GM23338 (cell line): Measurements from ENCODE around the gene ANKRD50. TPM values are rescaled to one million over a fixed set of nuclear protein-coding genes. Genes with fewer than 3 reads are reported as not detected.

Experiments
- ATAC-seq: fragments of 200-7000 bp; cut with Tn5 transposase; 3 replicates; pipeline ENCODE4 v1.9.1; 2020
- DNase-seq: peaks from one replicate; pipeline ENCODE4 v3.0.0-alpha.2; 2015; ENCODE audit warnings: low spot score
- H2AFZ ChIP-seq: fragments of 200-600 bp; sonication (generic); 2 replicates; pipeline ENCODE4 v1.8.0; 2016; ENCODE audit warnings: antibody characterized with exemption, mild to moderate bottlenecking, moderate library complexity
- H3F3A ChIP-seq: fragments of 200-600 bp; sonication (generic); replicated peaks from 2 replicates; pipeline ENCODE4 v1.8.0; 2017; ENCODE audit warnings: antibody characterized with exemption, mixed run types, low read depth
- H3K27ac ChIP-seq: fragments of 200-600 bp; sonication (generic); 2 replicates; pipeline ENCODE4 v1.6.1; 2016; ENCODE audit warnings: low read depth
- H3K27me3 ChIP-seq: fragments of 200-600 bp; sonication (generic); 2 replicates; pipeline ENCODE4 v1.8.0; 2016; ENCODE audit warnings: mild to moderate bottlenecking, mixed run types, moderate library complexity; ENCODE audit not compliant: insufficient read depth
- H3K36me3 ChIP-seq: fragments of 200-600 bp; sonication (generic); 2 replicates; pipeline ENCODE4 v1.8.0; 2016; ENCODE audit warnings: mild to moderate bottlenecking; ENCODE audit not compliant: insufficient read depth
- H3K4me1 ChIP-seq: fragments of 200-600 bp; sonication (generic); 2 replicates; pipeline ENCODE4 v1.8.0; 2016; ENCODE audit warnings: mild to moderate bottlenecking, moderate library complexity; ENCODE audit not compliant: insufficient read depth
- H3K4me2 ChIP-seq: fragments of 200-600 bp; sonication (generic); 2 replicates; pipeline ENCODE4 v1.7.1; 2017; ENCODE audit warnings: mixed run types
- H3K4me3 ChIP-seq: fragments of 200-600 bp; sonication (generic); 2 replicates; pipeline ENCODE4 v1.6.1; 2016; ENCODE audit warnings: mixed run types
- H3K79me2 ChIP-seq: fragments of 200-600 bp; sonication (generic); replicated peaks from 2 replicates; pipeline ENCODE4 v1.8.0; 2017; ENCODE audit warnings: mild to moderate bottlenecking; ENCODE audit not compliant: insufficient read depth
- H3K9me2 ChIP-seq: fragments of 200-600 bp; sonication (generic); 2 replicates; pipeline ENCODE4 v1.8.0; 2017; ENCODE audit not compliant: insufficient read depth
- H4K20me1 ChIP-seq: fragments of 200-600 bp; sonication (generic); replicated peaks from 2 replicates; pipeline ENCODE4 v1.8.0; 2017; ENCODE audit warnings: mild to moderate bottlenecking; ENCODE audit not compliant: insufficient read depth
- H3K27ac Mint-ChIP-seq: 2 replicates; pipeline ENCODE4 v1.8.0; 2020; ENCODE audit warnings: inconsistent platforms, mild to moderate bottlenecking, moderate library complexity, mixed read lengths
- H3K27me3 Mint-ChIP-seq: 3 replicates; pipeline ENCODE4 v1.8.0; 2022; ENCODE audit warnings: low read depth, mild to moderate bottlenecking, moderate library complexity, mixed read lengths, inconsistent platforms; ENCODE audit not compliant: insufficient read depth, poor library complexity
- H3K36me3 Mint-ChIP-seq: 3 replicates; pipeline ENCODE4 v1.8.0; 2021; ENCODE audit warnings: low read depth, mild to moderate bottlenecking, inconsistent platforms, moderate library complexity, mixed read lengths
- H3K4me1 Mint-ChIP-seq: 3 replicates; pipeline ENCODE4 v1.8.0; 2020; ENCODE audit warnings: mild to moderate bottlenecking, inconsistent platforms, mixed read lengths
- H3K4me3 Mint-ChIP-seq: 3 replicates; pipeline ENCODE4 v1.8.0; 2021; ENCODE audit warnings: moderate library complexity, mild to moderate bottlenecking, inconsistent platforms, mixed read lengths
- H3K9me3 Mint-ChIP-seq: 3 replicates; pipeline ENCODE4 v1.8.0; 2020; ENCODE audit warnings: moderate library complexity, mild to moderate bottlenecking, inconsistent platforms, mixed read lengths
- JUNB ChIP-seq: IDR thresholded peaks from one replicate; pipeline ENCODE4 v1.6.1; 2016; ENCODE audit warnings: antibody characterized with exemption; ENCODE audit not compliant: unreplicated experiment
- POLR2AphosphoS5 ChIP-seq: IDR thresholded peaks from 2 replicates; pipeline ENCODE4 v1.6.1; 2016; ENCODE audit warnings: antibody characterized with exemption, low read depth
- STAT1 ChIP-seq: IDR thresholded peaks from one replicate; pipeline ENCODE4 v1.6.1; 2016; ENCODE audit warnings: antibody characterized with exemption; ENCODE audit not compliant: unreplicated experiment
- ZNF114 ChIP-seq: fragments of 250-450 bp; sonication (Bioruptor Pico); IDR thresholded peaks from 2 replicates; pipeline ENCODE4 v1.5.0; 2020; ENCODE audit warnings: mild to moderate bottlenecking, moderate library complexity
- ZNF331 ChIP-seq: fragments of 250-450 bp; sonication (Bioruptor Pico); IDR thresholded peaks from 2 replicates; pipeline ENCODE4 v1.5.0; 2020; ENCODE audit warnings: low read depth, mild to moderate bottlenecking, moderate library complexity
- ZNF462 ChIP-seq: fragments of 250-450 bp; sonication (Bioruptor Pico); IDR thresholded peaks from 2 replicates; pipeline ENCODE4 v1.5.0; 2020; ENCODE audit warnings: mild to moderate bottlenecking, moderate library complexity
- polyA plus RNA-seq: library from polyadenylated mRNA; unstranded; fragments of >200 nt; fragmentation: Nextera tagmentation; extraction: Ambion mirVana; gene quantifications from 2 replicates; pipeline ENCODE4 v1.2.1, GENCODE V29; 2016
- total RNA-seq: library from RNA; depleted of rRNA; stranded (reverse); fragments of >200 nt; shearing (Covaris generic); gene quantifications from 2 replicates; pipeline ENCODE4 v1.2.3, GENCODE V29; 2014
- TF ChIP-seq, protein P1 (sequence below): IDR thresholded peaks from 2 replicates; pipeline ENCODE4 v1.6.1; 2016; ENCODE audit warnings: antibody characterized with exemption

Gene ANKRD50
- total and polyA plus RNA-seq, 2 experiments from 2014 or later: 5.9 to 27.6 TPM

DNA sequence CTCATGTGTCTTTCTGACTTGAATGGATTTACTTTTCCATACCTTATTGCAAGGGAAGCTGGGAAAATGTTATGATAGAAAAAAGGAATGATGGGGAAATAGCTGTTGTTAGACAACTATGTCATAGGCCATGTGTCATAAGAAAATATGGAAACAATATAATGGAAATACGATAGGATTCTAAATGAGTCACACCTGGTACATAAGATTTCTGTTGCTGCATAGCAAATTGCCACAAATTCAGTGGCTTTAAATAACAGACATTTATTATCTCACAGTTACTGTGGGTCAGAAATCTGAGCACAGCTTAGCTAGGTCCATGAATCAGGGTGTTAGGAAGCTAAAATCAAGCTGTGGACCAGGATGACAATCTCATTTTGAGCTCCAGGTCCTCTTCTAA lies 44.6 kb upstream of the ANKRD50 start:
- H3K4me3 ChIP-seq: no peak overlapping the region
- no peaks in the 10 kb centered on the region for H3K27me3 ChIP-seq
- TF ChIP-seq ZNF462 (CRISPR knock-in tag) (no peak), JUNB (no peak), ZNF331 (CRISPR knock-in tag) (no peak)
- TF ChIP-seq, protein P1, sequence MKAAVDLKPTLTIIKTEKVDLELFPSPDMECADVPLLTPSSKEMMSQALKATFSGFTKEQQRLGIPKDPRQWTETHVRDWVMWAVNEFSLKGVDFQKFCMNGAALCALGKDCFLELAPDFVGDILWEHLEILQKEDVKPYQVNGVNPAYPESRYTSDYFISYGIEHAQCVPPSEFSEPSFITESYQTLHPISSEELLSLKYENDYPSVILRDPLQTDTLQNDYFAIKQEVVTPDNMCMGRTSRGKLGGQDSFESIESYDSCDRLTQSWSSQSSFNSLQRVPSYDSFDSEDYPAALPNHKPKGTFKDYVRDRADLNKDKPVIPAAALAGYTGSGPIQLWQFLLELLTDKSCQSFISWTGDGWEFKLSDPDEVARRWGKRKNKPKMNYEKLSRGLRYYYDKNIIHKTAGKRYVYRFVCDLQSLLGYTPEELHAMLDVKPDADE: no peak
- H3K9me2 ChIP-seq: no peaks in the 10 kb centered on the region
- Mint-ChIP-seq H3K27me3 (no peaks in the 10 kb centered on the region), H3K4me1 (no peaks in the 10 kb centered on the region), H3K4me3 (no peak overlapping the region), H3K9me3 (no peaks in the 10 kb centered on the region), H3K36me3 (no peaks in the 10 kb centered on the region), H3K27ac (no peak overlapping the region)
- no peak overlapping the region for H3K4me2 ChIP-seq
- H3K79me2 ChIP-seq: no peaks in the 10 kb centered on the region
- ATAC-seq: no peak
- no peaks in the 10 kb centered on the region for H3K36me3 ChIP-seq
- no peak overlapping the region for H3K27ac ChIP-seq
- no peaks in the 10 kb centered on the region for H4K20me1 ChIP-seq
- DNase-seq: no peak
- no peaks in the 10 kb centered on the region for H3K4me1 ChIP-seq
- H3F3A ChIP-seq: no peaks in the 10 kb centered on the region
- no peak overlapping the region for H2AFZ ChIP-seq

- H3K4me1 Mint-ChIP-seq: no peaks in the 10 kb centered on the region
- Histone ChIP-seq H3F3A (no peaks in the 10 kb centered on the region), H3K4me2 (no peak overlapping the region), H2AFZ (no peak overlapping the region), H3K79me2 (no peaks in the 10 kb centered on the region), H4K20me1 (no peaks in the 10 kb centered on the region), H3K27me3 (no peaks in the 10 kb centered on the region), H3K4me3 (no peak overlapping the region), H3K9me2 (0 out of 2 replicates have a peak, but pooled peaks cover 2% of the 10 kb centered on the region), H3K27ac (no peak overlapping the region), H3K4me1 (no peaks in the 10 kb centered on the region), H3K36me3 (no peaks in the 10 kb centered on the region)
- DNase-seq (no peak), ATAC-seq (no peak)
- H3K36me3 Mint-ChIP-seq: no peaks in the 10 kb centered on the region
- no peak overlapping the region for H3K27ac Mint-ChIP-seq
- no peaks in the 10 kb centered on the region for H3K9me3 Mint-ChIP-seq
- peaks cover 2% of the 10 kb centered on the region for H3K27me3 Mint-ChIP-seq
- TF ChIP-seq ZNF114 (CRISPR knock-in tag) (no peak), STAT1 (no peak), POLR2AphosphoS5 (no peak)
- H3K4me3 Mint-ChIP-seq: no peak overlapping the region
Observed at GRCh38 chr4:124754681-124755080, 42.1 kb upstream of the ANKRD50 start.
